ENCODE data around the gene SELENOO.

Gene SELENOO

DNA sequence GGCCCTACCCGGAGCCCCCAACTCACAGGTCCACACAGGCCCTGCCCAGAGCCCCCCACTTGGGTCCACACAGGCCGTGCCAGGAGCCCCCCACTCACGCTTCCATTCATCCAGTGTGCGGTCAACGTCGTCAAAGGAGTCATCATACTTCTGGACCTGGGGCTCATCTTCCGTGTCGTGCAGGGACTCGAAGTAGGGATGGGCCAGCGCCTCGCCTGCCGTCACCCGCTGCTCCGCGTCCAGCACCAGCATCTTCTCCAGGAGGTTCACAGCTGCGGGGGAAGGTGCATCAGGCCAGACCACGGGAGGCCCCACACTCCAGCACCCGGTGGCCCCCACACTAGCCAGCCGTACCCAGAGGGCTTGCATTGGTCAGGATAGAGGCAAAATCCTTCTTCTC, 54.3 kb downstream of the SELENOO start:
- DNase-seq = no peak
- TF ChIP-seq GATA1 (IDR thresholded peaks at IDR 0.05; ENCODE audit: low read depth, low read length) = no peak
- TF ChIP-seq POLR2A (IDR thresholded peaks at IDR 0.05; ENCODE audit: low read length) = no peak

DNA sequence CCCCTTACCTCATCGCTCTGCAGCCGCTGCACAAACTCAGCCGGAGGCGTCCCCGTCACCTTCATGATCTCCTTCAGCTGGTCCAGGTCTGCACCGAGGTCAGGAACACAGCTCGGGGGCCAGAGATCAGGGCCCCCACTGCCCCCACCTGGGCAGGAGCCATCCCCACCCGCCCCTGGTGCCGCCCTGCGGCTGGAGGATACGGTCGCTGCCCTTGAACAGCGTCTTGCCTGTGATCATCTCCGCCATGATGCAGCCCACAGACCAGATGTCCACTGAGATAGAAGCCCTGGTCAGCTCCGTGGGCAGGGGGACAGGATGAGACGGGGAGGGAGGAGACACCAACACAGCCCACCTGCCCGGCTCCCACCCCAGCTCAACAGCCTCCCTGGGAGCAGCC, 54.8 kb downstream of the SELENOO start:
- TF ChIP-seq GATA1 (IDR thresholded peaks at IDR 0.05; ENCODE audit: low read depth, low read length) (no peak), POLR2A (IDR thresholded peaks at IDR 0.05; ENCODE audit: low read length) (no peak)
- DNase-seq = no peak

- DNase-seq = no peak
- TF ChIP-seq POLR2A (IDR thresholded peaks at IDR 0.05; ENCODE audit: low read length) (no peak), GATA1 (IDR thresholded peaks at IDR 0.05; ENCODE audit: low read depth, low read length) (no peak)
These were observed 55.5 kb downstream of the SELENOO start for GRCh38 chr22:50256258-50256862.

- TF ChIP-seq POLR2A (IDR thresholded peaks at IDR 0.05; ENCODE audit: low read length) (no peak), GATA1 (IDR thresholded peaks at IDR 0.05; ENCODE audit: low read depth, low read length) (no peak)
- DNase-seq = no peak
These were observed 56.2 kb downstream of the SELENOO start for GRCh38 chr22:50257041-50257440.

- DNase-seq = no peak
These were observed 56.9 kb downstream of the SELENOO start for GRCh38 chr22:50257451-50258360.

DNA sequence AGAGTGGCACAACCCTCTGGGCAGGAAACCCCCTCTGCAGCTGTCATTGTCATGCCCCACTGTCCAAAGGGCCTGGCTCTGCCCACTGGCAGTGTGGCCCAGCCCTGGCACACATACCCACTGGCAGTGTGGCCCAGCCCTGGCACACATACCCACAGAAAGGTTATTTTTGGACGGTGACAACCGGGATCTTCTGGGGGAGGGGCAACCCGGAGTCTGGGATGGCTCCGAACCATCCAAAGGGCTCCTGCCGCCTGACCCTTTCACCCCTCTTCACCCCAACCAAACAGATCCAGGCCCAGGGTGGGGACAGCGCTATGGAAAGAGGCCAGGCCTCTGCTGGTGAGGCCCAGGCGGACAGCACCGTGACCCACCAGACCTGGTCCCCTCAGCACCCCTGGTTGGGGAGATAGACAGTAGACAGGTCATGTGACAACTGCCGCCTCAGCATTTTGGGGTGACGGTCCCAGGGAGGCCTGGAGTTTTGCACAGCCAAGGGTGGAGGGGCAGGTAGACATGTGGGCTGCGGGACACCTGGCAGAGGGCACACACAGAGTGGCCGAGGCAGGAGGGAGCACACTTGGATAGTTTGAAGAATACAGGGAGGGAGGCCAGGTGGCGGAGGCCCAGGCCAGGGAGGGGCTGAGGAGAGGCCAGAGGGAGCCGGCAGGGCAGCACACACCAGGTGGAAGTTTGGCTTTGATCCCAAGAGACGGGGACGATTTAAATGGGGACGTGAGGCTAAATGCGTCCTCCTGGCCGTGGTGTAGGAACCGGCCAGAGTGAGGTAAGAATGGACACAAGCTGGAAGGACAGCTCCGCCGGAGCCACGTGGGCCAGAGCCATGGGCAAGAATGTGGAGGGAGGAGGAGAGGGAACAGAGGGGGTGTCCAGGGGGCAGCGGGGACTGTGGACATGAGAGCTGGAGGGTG, 57.8 kb downstream of the SELENOO start:
- no peak for DNase-seq
- TF ChIP-seq POLR2A (IDR thresholded peaks at IDR 0.05; ENCODE audit: low read length) (no peak), GATA1 (IDR thresholded peaks at IDR 0.05; ENCODE audit: low read depth, low read length) (no peak)

More at GRCh38 chr22:50257451-50258360, 56.9 kb downstream of the SELENOO start:
- TF ChIP-seq POLR2A (IDR thresholded peaks at IDR 0.05; ENCODE audit: low read length) (no peak), GATA1 (IDR thresholded peaks at IDR 0.05; ENCODE audit: low read depth, low read length) (no peak)

DNA sequence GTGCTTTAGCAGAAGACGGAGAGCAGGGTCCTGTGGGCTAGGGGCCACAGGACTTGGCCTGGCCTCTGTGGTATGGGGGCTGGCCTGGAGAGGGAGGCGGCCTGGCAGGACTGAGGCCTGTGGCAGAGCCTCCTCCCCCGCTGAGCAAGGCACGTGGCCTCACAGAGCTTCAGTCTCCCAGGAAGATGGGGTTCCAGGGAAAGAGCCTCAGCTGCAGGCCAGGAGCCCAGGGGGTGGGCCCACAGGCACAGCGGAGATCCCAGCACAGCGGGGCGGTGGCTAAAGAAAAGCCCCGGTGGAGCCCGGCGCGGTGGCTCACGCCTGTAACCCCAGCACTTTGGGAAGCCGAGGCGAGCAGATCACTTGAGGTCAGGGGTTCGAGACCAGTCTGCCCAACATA, 58.5 kb downstream of the SELENOO start:
- no peak for DNase-seq

DNA sequence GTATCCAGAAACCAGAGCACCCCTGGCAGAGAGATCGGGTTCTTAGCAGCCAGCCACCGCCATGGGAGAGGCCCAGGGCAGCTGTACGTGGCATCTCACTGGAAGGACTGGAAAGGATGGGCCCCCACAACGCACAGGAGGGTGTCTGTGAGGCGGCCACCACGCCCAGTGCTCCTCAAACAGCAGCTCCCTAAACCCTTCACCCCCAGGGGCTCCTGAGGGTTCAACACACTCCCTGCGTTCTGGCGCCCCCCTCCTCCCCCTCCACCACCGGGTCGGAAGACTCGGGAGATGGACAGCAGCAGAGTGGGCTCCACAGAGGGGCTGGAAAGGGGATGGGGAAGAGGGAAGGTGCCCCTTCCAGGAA, 59.6 kb downstream of the SELENOO start:
- no peak for TF ChIP-seq POLR2A (IDR thresholded peaks at IDR 0.05; ENCODE audit: low read length)
- TF ChIP-seq GATA1 (IDR thresholded peaks at IDR 0.05; ENCODE audit: low read depth, low read length) = no peak
- no peak for DNase-seq

More for the DNA sequence above, 58.5 kb downstream of the SELENOO start:
- TF ChIP-seq GATA1 (IDR thresholded peaks at IDR 0.05; ENCODE audit: low read depth, low read length) = no peak
- no peak for TF ChIP-seq POLR2A (IDR thresholded peaks at IDR 0.05; ENCODE audit: low read length)

DNA sequence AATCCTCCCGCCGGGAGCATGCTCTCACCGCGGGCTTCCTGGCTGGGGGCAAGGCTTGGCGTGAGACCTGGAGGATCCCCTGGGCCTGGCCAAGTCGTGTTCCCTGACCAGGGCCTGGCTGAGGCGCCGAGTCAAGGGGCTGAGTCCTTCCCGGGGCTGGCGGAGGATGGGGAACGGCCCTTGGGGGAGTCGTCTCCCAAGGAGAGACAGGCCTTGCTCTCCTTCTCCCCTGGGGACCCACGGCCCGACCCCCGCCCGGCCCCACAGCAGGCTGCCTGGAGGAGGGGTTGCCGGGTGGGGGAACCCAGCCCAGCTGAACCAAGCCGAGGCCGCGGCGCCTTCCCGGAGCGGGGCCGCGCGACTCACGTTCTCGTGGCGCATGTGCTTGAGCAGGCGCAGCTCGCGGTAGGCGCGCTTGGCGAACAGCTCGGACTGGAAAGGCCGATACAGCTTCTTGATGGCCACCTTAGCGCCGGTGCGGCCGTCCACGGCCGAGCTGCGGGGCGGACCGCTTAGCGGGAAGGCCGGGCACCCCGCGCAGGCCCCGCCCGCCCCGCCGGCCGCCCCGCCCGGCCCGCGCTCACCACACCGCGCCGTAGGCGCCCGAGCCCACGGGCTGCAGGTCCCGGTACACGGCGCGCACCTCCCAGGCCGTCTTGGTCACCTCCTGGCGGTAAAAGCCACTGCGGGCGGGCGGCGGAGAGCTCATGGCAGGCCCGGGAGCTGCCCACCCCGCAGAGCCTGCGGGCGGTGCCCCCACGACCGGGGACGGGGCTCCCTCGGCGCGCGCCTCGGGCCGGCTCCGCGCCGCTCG, 60.2 kb downstream of the SELENOO start:
- no peak for TF ChIP-seq POLR2A (IDR thresholded peaks at IDR 0.05; ENCODE audit: low read length)
- TF ChIP-seq GATA1 (IDR thresholded peaks at IDR 0.05; ENCODE audit: low read depth, low read length) = no peak
- peak; percentile 39 to 56 for DNase-seq

DNA sequence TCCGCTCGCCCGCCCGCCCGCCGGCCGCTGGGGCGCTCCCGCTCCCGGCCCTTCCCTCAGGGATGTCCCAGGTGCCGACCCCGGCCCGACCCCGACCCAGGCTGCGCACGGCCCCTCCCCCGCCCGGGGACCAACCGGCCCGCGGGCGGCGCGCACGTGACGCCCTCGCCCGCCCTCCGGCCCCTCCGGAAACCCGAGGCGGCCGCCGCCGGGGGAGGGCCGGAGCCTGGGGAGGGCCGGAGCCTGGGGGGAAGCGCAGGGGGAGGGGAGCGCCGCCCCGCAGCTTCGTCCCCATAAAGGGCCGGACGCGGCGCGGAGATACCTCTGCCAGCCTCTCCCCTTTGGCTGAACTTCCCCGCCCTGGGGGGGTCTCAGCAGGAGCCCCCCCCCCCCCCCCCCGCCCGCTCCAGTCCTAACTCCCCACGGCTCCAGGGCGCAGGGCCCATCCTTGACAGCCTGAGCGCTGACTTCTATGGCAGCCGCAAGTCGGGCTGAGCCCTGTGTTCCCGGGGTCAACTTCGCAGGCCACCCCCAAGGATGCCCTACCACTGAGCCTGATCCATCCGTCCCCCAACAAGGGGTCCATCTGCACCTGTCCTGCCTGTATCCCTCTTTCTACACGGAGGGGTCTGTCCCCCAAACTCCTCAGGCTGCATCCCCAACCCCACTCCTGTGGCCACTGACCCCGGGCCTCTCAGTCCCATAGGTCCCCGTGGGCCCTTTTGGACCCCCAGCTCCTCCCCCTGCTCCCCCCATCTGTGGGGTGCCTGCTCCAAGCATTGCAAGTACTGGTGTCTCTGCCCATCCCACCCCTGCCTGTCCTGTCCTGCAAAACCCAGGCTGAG, 61.0 kb downstream of the SELENOO start, which contains the start of gene MAPK12:
MAPK12 (minus strand) TSS at position 69 of the 845 bp plus-strand sequence. CDS start 174 bp downstream, outside the sequence.
- TF ChIP-seq GATA1 (IDR thresholded peaks at IDR 0.05; ENCODE audit: low read depth, low read length) = no peak
- TF ChIP-seq POLR2A (IDR thresholded peaks at IDR 0.05; ENCODE audit: low read length) = no peak
- no peak for DNase-seq

DNA sequence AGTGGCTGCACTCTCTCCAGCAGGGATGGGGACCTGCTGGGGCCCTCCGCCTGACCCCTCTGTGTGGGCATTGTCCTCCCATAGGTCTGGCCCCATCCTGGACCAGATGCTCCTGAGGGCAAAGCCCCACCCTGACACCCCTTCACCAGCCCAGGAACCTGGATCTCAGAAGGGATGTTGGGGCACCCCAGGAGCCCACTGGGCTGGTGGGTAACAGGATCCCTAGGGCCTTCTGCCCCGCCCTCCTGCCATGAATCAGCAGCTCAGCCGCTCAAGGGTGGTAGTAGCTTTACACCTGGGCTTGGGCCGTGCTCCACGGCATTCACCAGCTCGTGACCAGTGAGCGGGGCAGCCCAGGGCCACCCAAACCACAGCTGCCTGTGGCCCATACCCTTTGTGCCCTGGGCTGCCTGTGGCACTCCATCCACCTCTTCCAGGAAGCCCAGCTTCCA, 61.7 kb downstream of the SELENOO start:
- peak in 1 of 2 experiments; percentile 35 for DNase-seq
- no peak for TF ChIP-seq GATA1 (IDR thresholded peaks at IDR 0.05; ENCODE audit: low read depth, low read length)
- no peak for TF ChIP-seq POLR2A (IDR thresholded peaks at IDR 0.05; ENCODE audit: low read length)

Measured in erythroblast (primary cell).